ENCODE data around the gene TBCEL.
"Not testable (repeated sequence)": the region's sequence is repeated elsewhere in the genome, so short reads cannot be mapped to it uniquely, and the experiment has no call there.

TBCEL gene

GRCh38 chr11:120995184-120995583 lies 28.7 kb upstream of the TBCEL start:
- DNase-seq (ENCODE audit: low read depth, low spot score): no peak
- Histone ChIP-seq H3K27ac (ENCODE audit: low read length) (no peak overlapping the region), H3K4me1 (ENCODE audit: control insufficient read depth, insufficient read depth, low read length) (no peaks in the 10 kb centered on the region), H3K27me3 (ENCODE audit: control insufficient read depth, insufficient read depth, low read length) (no peaks in the 10 kb centered on the region; the same call in 1 of the 2 replicates), H3K36me3 (ENCODE audit: control insufficient read depth, insufficient read depth, low read length) (no peaks in the 10 kb centered on the region), H3K9me3 (ENCODE audit: control insufficient read depth, insufficient read depth, low read length) (no peaks in the 10 kb centered on the region), H3K4me3 (ENCODE audit: low read length) (no peak overlapping the region)
- WGBS (ENCODE audit: insufficient coverage, insufficient read length): no CpG with 5 or more reads among the region's 2 CpGs

- H3K36me3 ChIP-seq (ENCODE audit: control insufficient read depth, insufficient read depth, low read length): no peaks in the 10 kb centered on the region
- no peaks in the 10 kb centered on the region for H3K4me1 ChIP-seq (ENCODE audit: control insufficient read depth, insufficient read depth, low read length)
- no peaks in the 10 kb centered on the region for H3K9me3 ChIP-seq (ENCODE audit: control insufficient read depth, insufficient read depth, low read length)
- H3K4me3 ChIP-seq (ENCODE audit: low read length): no peak overlapping the region
- no peaks in the 10 kb centered on the region for H3K27me3 ChIP-seq (ENCODE audit: control insufficient read depth, insufficient read depth, low read length)
- DNase-seq (ENCODE audit: low read depth, low spot score): no peak
- H3K27ac ChIP-seq (ENCODE audit: low read length): no peak overlapping the region
- no CpG with 5 or more reads among the region's 5 CpGs for WGBS (ENCODE audit: insufficient coverage, insufficient read length)
These were observed 26.9 kb upstream of the TBCEL start for GRCh38 chr11:120996973-120997372.

GRCh38 chr11:120998581-120998980 lies 25.3 kb upstream of the TBCEL start:
- Histone ChIP-seq H3K27me3 (ENCODE audit: control insufficient read depth, insufficient read depth, low read length) (no peaks in the 10 kb centered on the region), H3K9me3 (ENCODE audit: control insufficient read depth, insufficient read depth, low read length) (no peaks in the 10 kb centered on the region), H3K4me1 (ENCODE audit: control insufficient read depth, insufficient read depth, low read length) (no peaks in the 10 kb centered on the region), H3K4me3 (ENCODE audit: low read length) (no peak overlapping the region), H3K36me3 (ENCODE audit: control insufficient read depth, insufficient read depth, low read length) (no peaks in the 10 kb centered on the region), H3K27ac (ENCODE audit: low read length) (no peak overlapping the region)
- no CpG with 5 or more reads among the region's 1 CpG for WGBS (ENCODE audit: insufficient coverage, insufficient read length)
- DNase-seq (ENCODE audit: low read depth, low spot score): no peak

GRCh38 chr11:121004206-121004840 lies 19.6 kb upstream of the TBCEL start:
- WGBS (ENCODE audit: insufficient coverage, insufficient read length): no CpG with 5 or more reads among the region's 4 CpGs
- Histone ChIP-seq H3K4me1 (ENCODE audit: control insufficient read depth, insufficient read depth, low read length) (no peaks in the 10 kb centered on the region), H3K4me3 (ENCODE audit: low read length) (no peak overlapping the region), H3K27me3 (ENCODE audit: control insufficient read depth, insufficient read depth, low read length) (no peaks in the 10 kb centered on the region), H3K9me3 (ENCODE audit: control insufficient read depth, insufficient read depth, low read length) (no peaks in the 10 kb centered on the region), H3K36me3 (ENCODE audit: control insufficient read depth, insufficient read depth, low read length) (no peaks in the 10 kb centered on the region), H3K27ac (ENCODE audit: low read length) (no peak overlapping the region)
- DNase-seq (ENCODE audit: low read depth, low spot score): no peak

GRCh38 chr11:121006922-121007321 lies 17.0 kb upstream of the TBCEL start:
- H3K36me3 ChIP-seq (ENCODE audit: control insufficient read depth, insufficient read depth, low read length): no peaks in the 10 kb centered on the region
- no peaks in the 10 kb centered on the region for H3K4me1 ChIP-seq (ENCODE audit: control insufficient read depth, insufficient read depth, low read length)
- H3K27ac ChIP-seq (ENCODE audit: low read length): no peak overlapping the region
- no CpG with 5 or more reads among the region's 1 CpG for WGBS (ENCODE audit: insufficient coverage, insufficient read length)
- no peaks in the 10 kb centered on the region for H3K27me3 ChIP-seq (ENCODE audit: control insufficient read depth, insufficient read depth, low read length)
- H3K9me3 ChIP-seq (ENCODE audit: control insufficient read depth, insufficient read depth, low read length): no peaks in the 10 kb centered on the region
- no peak overlapping the region for H3K4me3 ChIP-seq (ENCODE audit: low read length)
- DNase-seq (ENCODE audit: low read depth, low spot score): no peak

GRCh38 chr11:121008551-121008950 lies 15.4 kb upstream of the TBCEL start:
- Histone ChIP-seq H3K36me3 (ENCODE audit: control insufficient read depth, insufficient read depth, low read length) (no peaks in the 10 kb centered on the region), H3K4me1 (ENCODE audit: control insufficient read depth, insufficient read depth, low read length) (no peaks in the 10 kb centered on the region), H3K4me3 (ENCODE audit: low read length) (no peak overlapping the region), H3K27ac (ENCODE audit: low read length) (no peak overlapping the region), H3K27me3 (ENCODE audit: control insufficient read depth, insufficient read depth, low read length) (no peaks in the 10 kb centered on the region), H3K9me3 (ENCODE audit: control insufficient read depth, insufficient read depth, low read length) (no peaks in the 10 kb centered on the region)
- no peak for DNase-seq (ENCODE audit: low read depth, low spot score)

GRCh38 chr11:121012091-121012490 lies 11.8 kb upstream of the TBCEL start:
- no peaks in the 10 kb centered on the region for H3K4me1 ChIP-seq (ENCODE audit: control insufficient read depth, insufficient read depth, low read length)
- H3K27me3 ChIP-seq (ENCODE audit: control insufficient read depth, insufficient read depth, low read length): no peaks in the 10 kb centered on the region; the same call in 1 of the 2 replicates
- no peak for DNase-seq (ENCODE audit: low read depth, low spot score)
- H3K36me3 ChIP-seq (ENCODE audit: control insufficient read depth, insufficient read depth, low read length): no peaks in the 10 kb centered on the region
- no peaks in the 10 kb centered on the region for H3K9me3 ChIP-seq (ENCODE audit: control insufficient read depth, insufficient read depth, low read length)
- no peak overlapping the region for H3K4me3 ChIP-seq (ENCODE audit: low read length)
- WGBS (ENCODE audit: insufficient coverage, insufficient read length): no CpG with 5 or more reads among the region's 1 CpG
- H3K27ac ChIP-seq (ENCODE audit: low read length): no peak overlapping the region

- no peak for DNase-seq (ENCODE audit: low read depth, low spot score)
- no CpG with 5 or more reads among the region's 1 CpG for WGBS (ENCODE audit: insufficient coverage, insufficient read length)
- H3K27ac ChIP-seq (ENCODE audit: low read length): no peak overlapping the region
These were observed 5.2 kb upstream of the TBCEL start for GRCh38 chr11:121018746-121019145.

GRCh38 chr11:121021718-121022117 lies 2.2 kb upstream of the TBCEL start:
- not testable (repeated sequence) for H3K9me3 ChIP-seq (ENCODE audit: control insufficient read depth, insufficient read depth, low read length); H3K4me1 ChIP-seq (ENCODE audit: control insufficient read depth, insufficient read depth, low read length); H3K36me3 ChIP-seq (ENCODE audit: control insufficient read depth, insufficient read depth, low read length); H3K4me3 ChIP-seq (ENCODE audit: low read length); H3K27me3 ChIP-seq (ENCODE audit: control insufficient read depth, insufficient read depth, low read length); DNase-seq (ENCODE audit: low read depth, low spot score); H3K27ac ChIP-seq (ENCODE audit: low read length)
- WGBS (ENCODE audit: insufficient coverage, insufficient read length): no CpG with 5 or more reads among the region's 36 CpGs

More at GRCh38 chr11:121018746-121019145, 5.2 kb upstream of the TBCEL start:
- H3K4me1 ChIP-seq (ENCODE audit: control insufficient read depth, insufficient read depth, low read length): no peaks in the 10 kb centered on the region
- H3K36me3 ChIP-seq (ENCODE audit: control insufficient read depth, insufficient read depth, low read length): no peaks in the 10 kb centered on the region
- H3K4me3 ChIP-seq (ENCODE audit: low read length): no peak overlapping the region
- H3K9me3 ChIP-seq (ENCODE audit: control insufficient read depth, insufficient read depth, low read length): no peaks in the 10 kb centered on the region
- H3K27me3 ChIP-seq (ENCODE audit: control insufficient read depth, insufficient read depth, low read length): no peaks in the 10 kb centered on the region; the same call in 1 of the 2 replicates

- Histone ChIP-seq H3K4me1 (ENCODE audit: control insufficient read depth, insufficient read depth, low read length) (0 out of 2 replicates have a peak, but pooled peaks cover 3% of the 10 kb centered on the region), H3K4me3 (ENCODE audit: low read length) (peak overlapping the region; percentile 62; the same call in 1 of the 2 replicates), H3K27ac (ENCODE audit: low read length) (no peak overlapping the region), H3K27me3 (ENCODE audit: control insufficient read depth, insufficient read depth, low read length) (no peaks in the 10 kb centered on the region), H3K9me3 (ENCODE audit: control insufficient read depth, insufficient read depth, low read length) (no peaks in the 10 kb centered on the region), H3K36me3 (ENCODE audit: control insufficient read depth, insufficient read depth, low read length) (no peaks in the 10 kb centered on the region)
- WGBS (ENCODE audit: insufficient coverage, insufficient read length): no CpG with 5 or more reads among the region's 3 CpGs
- DNase-seq (ENCODE audit: low read depth, low spot score): no peak
These were observed 1.1 kb downstream of the TBCEL start for GRCh38 chr11:121024989-121025388.

- H3K4me1 ChIP-seq (ENCODE audit: control insufficient read depth, insufficient read depth, low read length): 0 out of 2 replicates have a peak, but pooled peaks cover 3% of the 10 kb centered on the region
- no peak overlapping the region for H3K4me3 ChIP-seq (ENCODE audit: low read length)
- DNase-seq (ENCODE audit: low read depth, low spot score): no peak
- WGBS (ENCODE audit: insufficient coverage, insufficient read length): no CpG with 5 or more reads among the region's 2 CpGs
- no peaks in the 10 kb centered on the region for H3K36me3 ChIP-seq (ENCODE audit: control insufficient read depth, insufficient read depth, low read length)
- H3K27me3 ChIP-seq (ENCODE audit: control insufficient read depth, insufficient read depth, low read length): no peaks in the 10 kb centered on the region
- H3K27ac ChIP-seq (ENCODE audit: low read length): no peak overlapping the region
- H3K9me3 ChIP-seq (ENCODE audit: control insufficient read depth, insufficient read depth, low read length): no peaks in the 10 kb centered on the region
These were observed 5.3 kb downstream of the TBCEL start for GRCh38 chr11:121029153-121029552.
